OCI-LY3 (cell line): ENCODE measurements around the gene TK2.

Source experiments
- H2AFZ ChIP-seq: fragments of 200-600, 300-600 bp; shearing (Covaris generic); 2 replicates; pipeline ENCODE4 v1.6.0; 2014; ENCODE audit warnings: antibody characterized with exemption, low read depth, low read length
- H3K27ac ChIP-seq: fragments of 200-600, 300-600 bp; sonication (generic); 2 replicates; pipeline ENCODE4 v1.5.1; 2014; ENCODE audit warnings: mild to moderate bottlenecking, low read length, moderate library complexity, mixed read lengths
- H3K27me3 ChIP-seq: fragments of 200-600, 300-600 bp; sonication (generic); 2 replicates; pipeline ENCODE4 v1.6.1; 2014; ENCODE audit warnings: low read depth, low read length, mixed read lengths
- H3K36me3 ChIP-seq: fragments of 200-600, 300-600 bp; sonication (generic); replicated peaks from 2 replicates; pipeline ENCODE3; 2014; ENCODE audit warnings: low read depth, low read length, mixed read lengths
- H3K4me1 ChIP-seq: fragments of 300-600, 200-600 bp; sonication (generic); 2 replicates; pipeline ENCODE4 v1.6.1; 2014; ENCODE audit warnings: low read length, mixed read lengths
- H3K4me2 ChIP-seq: fragments of 200-600, 300-600 bp; sonication (generic); 2 replicates; pipeline ENCODE4 v1.6.1; 2014; ENCODE audit warnings: low read length, mixed read lengths
- H3K4me3 ChIP-seq: fragments of 300-600, 200-600 bp; sonication (generic); 2 replicates; pipeline ENCODE4 v1.5.1; 2014; ENCODE audit warnings: antibody characterized with exemption, mild to moderate bottlenecking, low read length, moderate library complexity
- H3K79me2 ChIP-seq: fragments of 300-600, 200-600 bp; shearing (Covaris generic); 2 replicates; pipeline ENCODE4 v1.6.1; 2014; ENCODE audit warnings: mild to moderate bottlenecking, low read length, mixed read lengths
- H3K9ac ChIP-seq: fragments of 300-600, 200-600 bp; shearing (Covaris generic); 2 replicates; pipeline ENCODE4 v1.6.0; 2014; ENCODE audit warnings: mild to moderate bottlenecking, low read length, moderate library complexity
- H3K9me3 ChIP-seq: fragments of 200-600, 300-600 bp; shearing (Covaris generic); 2 replicates; pipeline ENCODE4 v1.6.1; 2014; ENCODE audit warnings: low read length, mixed read lengths; ENCODE audit not compliant: insufficient read depth
- H4K20me1 ChIP-seq: fragments of 200-600, 300-600 bp; sonication (generic); 2 replicates; pipeline ENCODE4 v1.6.1; 2016; ENCODE audit warnings: low read length, mixed read lengths; ENCODE audit not compliant: insufficient read depth
- CTCF ChIP-seq: fragments of 200-600, 300-600 bp; sonication (generic); IDR thresholded peaks from 2 replicates; pipeline ENCODE4 v1.5.1; 2014; ENCODE audit warnings: antibody characterized with exemption, low read length, low read depth
- EZH2phosphoT487 ChIP-seq: fragments of 200-600 bp; shearing (Covaris generic); IDR thresholded peaks from 2 replicates; pipeline ENCODE4 v1.6.1; 2018; ENCODE audit warnings: antibody characterized with exemption, mixed run types, low read depth

The TK2 gene

DNA sequence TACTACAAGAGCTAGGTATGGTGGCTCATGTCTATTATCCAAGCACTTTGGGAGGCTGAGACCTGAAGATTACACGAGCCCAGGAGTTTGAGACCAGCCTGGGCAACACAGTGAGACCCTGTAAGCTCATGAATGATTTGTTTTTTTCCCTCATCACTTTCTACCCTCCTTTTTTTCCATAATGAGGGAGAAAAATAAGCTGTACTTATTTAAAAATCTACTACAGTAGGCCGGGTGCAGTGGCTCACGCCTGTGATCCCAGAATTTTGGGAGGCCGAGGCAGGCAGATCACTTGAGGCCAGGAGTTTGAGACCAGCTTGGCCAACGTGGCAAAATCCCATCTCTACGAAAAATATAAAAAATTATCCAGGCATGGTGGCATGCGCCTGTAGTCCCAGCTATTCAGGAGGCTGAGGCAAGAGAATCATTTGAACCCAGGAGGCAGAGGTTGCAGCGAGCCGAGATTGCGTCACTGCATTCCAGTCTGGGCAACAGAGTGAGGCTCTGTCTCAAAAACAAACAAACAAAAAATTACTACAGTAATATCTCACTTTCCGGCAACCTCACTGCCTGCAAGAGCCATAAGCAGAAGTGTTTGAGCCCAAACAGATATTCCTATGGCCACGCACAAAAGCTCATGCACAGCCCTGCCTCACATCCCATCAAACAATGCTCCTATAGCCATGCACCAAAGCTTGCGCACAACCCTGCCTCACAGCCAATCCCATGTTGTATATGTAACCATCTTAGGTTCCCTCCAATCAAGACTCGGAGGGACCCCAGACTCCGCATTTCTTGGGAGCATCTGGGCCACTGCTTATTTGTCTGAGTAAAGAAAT is 37.4 kb downstream of the TK2 start:
- peaks cover 3% of the 10 kb centered on the region for H3K36me3 ChIP-seq
- H3K4me2 ChIP-seq, result no peak overlapping the region
- no peaks in the 10 kb centered on the region for H4K20me1 ChIP-seq
- no peak overlapping the region for H3K27ac ChIP-seq
- H2AFZ ChIP-seq, result no peak overlapping the region
- H3K9ac ChIP-seq, result no peak overlapping the region
- no peak for TF ChIP-seq EZH2phosphoT487
- no peak for TF ChIP-seq CTCF
- H3K4me1 ChIP-seq, result peaks cover 33% of the 10 kb centered on the region
- no peaks in the 10 kb centered on the region for H3K9me3 ChIP-seq
- no peak overlapping the region for H3K4me3 ChIP-seq
- no peaks in the 10 kb centered on the region for H3K27me3 ChIP-seq
- no peaks in the 10 kb centered on the region for H3K79me2 ChIP-seq

DNA sequence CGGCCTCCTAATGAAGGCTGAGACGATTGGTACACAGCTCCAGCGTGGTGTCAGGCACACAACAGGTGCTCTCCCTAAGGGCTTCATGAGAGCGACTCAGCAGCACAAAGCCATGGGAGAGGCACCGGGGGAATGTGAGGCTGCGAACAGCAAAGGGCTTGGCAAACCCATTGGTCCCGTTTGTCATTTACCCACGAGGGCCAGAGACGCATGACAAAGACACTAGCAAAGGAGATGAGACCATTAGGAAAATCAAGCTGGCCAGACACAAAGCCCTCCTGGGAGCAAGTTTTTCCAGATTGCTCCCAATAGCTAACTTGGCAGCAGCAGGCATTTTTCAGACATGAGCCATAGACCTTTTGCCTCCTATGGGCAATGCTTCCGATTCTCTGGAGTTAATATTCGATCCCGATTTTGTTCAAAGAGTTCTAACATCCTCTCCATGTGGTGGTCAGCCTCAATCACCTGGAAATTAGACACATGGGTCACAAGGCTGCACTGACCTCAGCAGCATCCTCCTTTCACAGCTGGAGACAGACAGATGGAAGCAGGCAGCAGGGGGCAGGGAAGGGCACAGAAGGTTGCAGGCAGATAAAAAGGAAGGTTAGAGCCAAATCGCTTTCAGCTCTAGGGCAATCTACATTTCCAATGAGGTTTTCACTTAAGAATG is 38.2 kb downstream of the TK2 start:
- no peak overlapping the region for H3K4me2 ChIP-seq
- no peaks in the 10 kb centered on the region for H3K9me3 ChIP-seq
- H3K27ac ChIP-seq, result no peak overlapping the region
- H3K4me3 ChIP-seq, result no peak overlapping the region
- no peaks in the 10 kb centered on the region for H3K79me2 ChIP-seq
- no peak for TF ChIP-seq EZH2phosphoT487
- no peak for TF ChIP-seq CTCF
- peaks cover 29% of the 10 kb centered on the region for H3K4me1 ChIP-seq
- H3K27me3 ChIP-seq, result no peaks in the 10 kb centered on the region
- no peak overlapping the region for H2AFZ ChIP-seq
- no peak overlapping the region for H3K9ac ChIP-seq
- H3K36me3 ChIP-seq, result peaks cover 3% of the 10 kb centered on the region
- H4K20me1 ChIP-seq, result no peaks in the 10 kb centered on the region

GRCh38 chr16:66510711-66511601 is 39.0 kb downstream of the TK2 start:
- Histone ChIP-seq H3K27me3 (no peaks in the 10 kb centered on the region), H3K4me3 (no peak overlapping the region), H2AFZ (no peak overlapping the region), H3K4me2 (no peak overlapping the region), H4K20me1 (no peaks in the 10 kb centered on the region), H3K79me2 (no peaks in the 10 kb centered on the region), H3K27ac (no peak overlapping the region), H3K4me1 (peaks cover 21% of the 10 kb centered on the region), H3K36me3 (peaks cover 3% of the 10 kb centered on the region), H3K9ac (no peak overlapping the region), H3K9me3 (no peaks in the 10 kb centered on the region)
- TF ChIP-seq EZH2phosphoT487 (no peak), CTCF (no peak)
